Measurements from ENCODE around the gene LSAMP. TPM values are rescaled to one million over a fixed set of nuclear protein-coding genes. Genes with fewer than 3 reads are reported as not detected.
"Not testable (repeated sequence)": the region's sequence is repeated elsewhere in the genome, so short reads cannot be mapped to it uniquely, and the experiment has no call there.

Gene LSAMP
- total RNA-seq, 1 experiment from 2014 or later, result 0.16 TPM

- DNase-seq, result peak; percentile 56
- H3K27me3 ChIP-seq, result no peaks in the 10 kb centered on the region
- no peaks in the 10 kb centered on the region for H3K9me3 ChIP-seq
- H3K4me3 ChIP-seq, result no peak overlapping the region
- no peaks in the 10 kb centered on the region for H3K36me3 ChIP-seq
Observed at GRCh38 chr3:115814778-115815380, 630.4 kb downstream of the LSAMP start.

DNA sequence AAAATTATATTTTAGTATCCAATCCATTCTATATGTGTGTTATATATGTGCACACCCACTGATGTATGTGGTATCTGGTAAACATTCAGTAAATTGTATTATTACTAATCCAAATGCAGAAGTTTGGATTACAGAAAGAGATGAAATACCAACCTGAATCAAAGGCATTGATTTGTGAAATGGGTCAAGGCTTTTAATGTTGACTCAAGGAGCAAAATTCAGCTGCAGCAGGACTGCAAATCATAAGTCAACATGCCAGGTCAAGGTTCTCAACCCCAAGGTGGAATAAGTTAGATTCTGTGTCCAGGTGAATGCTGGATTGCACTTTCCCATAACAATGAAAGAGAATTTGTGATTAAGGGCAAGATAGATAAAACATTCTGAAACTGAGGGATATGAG, 631.3 kb downstream of the LSAMP start:
- Histone ChIP-seq H3K9me3 (no peaks in the 10 kb centered on the region), H3K27me3 (no peaks in the 10 kb centered on the region), H3K36me3 (no peaks in the 10 kb centered on the region), H3K4me3 (no peak overlapping the region)
- DNase-seq, result no peak

DNA sequence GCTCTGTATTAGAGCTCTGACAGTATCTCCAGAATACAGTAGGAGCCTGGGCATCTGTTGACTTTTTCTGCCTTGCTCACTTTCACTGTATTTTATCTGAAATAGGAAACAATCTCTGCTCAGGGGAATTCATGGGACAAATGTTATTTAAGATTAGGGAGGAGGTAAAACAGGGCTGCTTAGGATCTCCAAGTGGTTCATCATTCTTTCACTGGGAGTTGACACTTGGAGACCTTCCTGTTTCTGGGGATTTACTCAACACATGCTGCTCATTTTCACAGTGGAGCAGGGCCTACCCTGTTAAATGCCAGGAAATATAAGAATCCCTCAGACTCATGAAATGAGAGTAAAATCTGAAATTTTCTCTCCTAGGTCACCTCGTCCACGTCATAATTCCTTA, 636.5 kb downstream of the LSAMP start:
- H3K4me3 ChIP-seq, result no peak overlapping the region
- H3K9me3 ChIP-seq, result no peaks in the 10 kb centered on the region
- H3K27me3 ChIP-seq, result no peaks in the 10 kb centered on the region
- no peak for DNase-seq
- no peaks in the 10 kb centered on the region for H3K36me3 ChIP-seq

GRCh38 chr3:115808244-115808643, 637.0 kb downstream of the LSAMP start:
- Histone ChIP-seq H3K4me3 (no peak overlapping the region), H3K27me3 (no peaks in the 10 kb centered on the region), H3K9me3 (no peaks in the 10 kb centered on the region), H3K36me3 (no peaks in the 10 kb centered on the region)
- DNase-seq, result no peak

DNA sequence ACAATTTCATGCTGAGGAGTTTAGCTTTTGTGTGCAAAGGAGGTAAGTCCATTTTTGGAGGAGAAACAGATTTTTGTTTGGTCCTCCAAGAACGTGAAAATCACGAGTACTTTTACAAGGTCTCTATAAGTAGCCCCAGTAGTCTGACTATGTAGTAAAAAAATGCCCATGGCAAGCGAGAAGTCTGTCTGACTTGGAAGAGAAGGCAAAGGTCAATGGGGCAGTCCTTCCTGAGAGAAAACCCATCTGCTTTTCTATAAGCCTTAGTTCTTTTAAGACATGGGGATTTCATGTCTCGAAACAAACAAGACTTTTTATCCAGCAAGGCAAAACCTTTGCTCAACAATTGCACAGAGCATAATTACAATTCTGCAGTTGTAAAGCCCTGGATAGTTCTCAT, 638.8 kb downstream of the LSAMP start:
- H3K9me3 ChIP-seq, result no peaks in the 10 kb centered on the region
- DNase-seq, result peak; percentile 35

DNA sequence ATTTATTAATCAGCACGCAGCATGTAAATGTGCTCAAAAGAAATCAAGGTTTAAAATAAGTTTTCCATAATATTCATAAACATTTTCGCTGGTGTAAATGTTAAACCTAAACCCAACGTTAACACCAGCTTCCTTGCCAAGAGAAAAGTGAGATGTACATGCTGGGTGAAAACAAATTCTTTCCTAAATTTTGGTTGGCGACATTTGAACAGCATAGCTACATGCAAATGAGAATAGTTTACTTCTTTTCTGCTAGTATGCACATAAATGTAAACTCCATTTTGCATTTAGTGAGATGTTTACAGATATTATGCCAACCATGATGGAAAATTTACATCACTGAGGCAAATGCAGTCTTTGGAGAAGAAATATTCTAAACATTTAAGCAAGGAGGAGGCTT, 639.8 kb downstream of the LSAMP start:
- Histone ChIP-seq H3K36me3 (no peaks in the 10 kb centered on the region), H3K4me3 (no peak overlapping the region), H3K9me3 (no peaks in the 10 kb centered on the region), H3K27me3 (no peaks in the 10 kb centered on the region)
- DNase-seq, result no peak

More for the DNA sequence above, 638.8 kb downstream of the LSAMP start:
- no peaks in the 10 kb centered on the region for H3K36me3 ChIP-seq
- no peaks in the 10 kb centered on the region for H3K27me3 ChIP-seq
- H3K4me3 ChIP-seq, result no peak overlapping the region

- H3K9me3 ChIP-seq, result no peaks in the 10 kb centered on the region
- DNase-seq, result no peak
- H3K4me3 ChIP-seq, result no peak overlapping the region
- no peaks in the 10 kb centered on the region for H3K36me3 ChIP-seq
- no peaks in the 10 kb centered on the region for H3K27me3 ChIP-seq
Observed at GRCh38 chr3:115804713-115805119, 640.6 kb downstream of the LSAMP start.

DNA sequence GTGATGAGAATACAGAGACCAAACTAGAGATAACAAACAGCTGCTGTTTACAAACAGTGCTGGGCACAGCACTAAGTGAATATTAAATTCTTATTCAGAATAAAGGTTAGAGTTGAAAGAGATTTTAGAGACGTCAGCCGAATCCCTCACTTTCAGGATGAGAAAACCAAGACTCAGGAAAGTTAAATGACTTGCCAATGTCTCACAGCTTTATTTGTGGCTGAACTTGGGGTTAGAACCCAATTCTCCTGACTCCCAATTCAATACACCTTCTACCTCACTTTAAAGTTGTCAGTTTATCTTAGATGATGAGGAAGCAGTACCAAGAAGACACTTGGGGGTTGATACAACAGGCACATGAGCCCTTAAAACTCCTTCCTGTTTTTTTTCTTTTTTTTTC, 641.1 kb downstream of the LSAMP start:
- no peak for DNase-seq
- no peaks in the 10 kb centered on the region for H3K9me3 ChIP-seq
- no peaks in the 10 kb centered on the region for H3K36me3 ChIP-seq
- H3K4me3 ChIP-seq, result no peak overlapping the region
- H3K27me3 ChIP-seq, result no peaks in the 10 kb centered on the region

GRCh38 chr3:115803661-115804060, 641.6 kb downstream of the LSAMP start:
- H3K36me3 ChIP-seq, result no peaks in the 10 kb centered on the region
- H3K27me3 ChIP-seq, result no peaks in the 10 kb centered on the region
- no peak overlapping the region for H3K4me3 ChIP-seq
- DNase-seq, result no peak
- no peaks in the 10 kb centered on the region for H3K9me3 ChIP-seq

DNA sequence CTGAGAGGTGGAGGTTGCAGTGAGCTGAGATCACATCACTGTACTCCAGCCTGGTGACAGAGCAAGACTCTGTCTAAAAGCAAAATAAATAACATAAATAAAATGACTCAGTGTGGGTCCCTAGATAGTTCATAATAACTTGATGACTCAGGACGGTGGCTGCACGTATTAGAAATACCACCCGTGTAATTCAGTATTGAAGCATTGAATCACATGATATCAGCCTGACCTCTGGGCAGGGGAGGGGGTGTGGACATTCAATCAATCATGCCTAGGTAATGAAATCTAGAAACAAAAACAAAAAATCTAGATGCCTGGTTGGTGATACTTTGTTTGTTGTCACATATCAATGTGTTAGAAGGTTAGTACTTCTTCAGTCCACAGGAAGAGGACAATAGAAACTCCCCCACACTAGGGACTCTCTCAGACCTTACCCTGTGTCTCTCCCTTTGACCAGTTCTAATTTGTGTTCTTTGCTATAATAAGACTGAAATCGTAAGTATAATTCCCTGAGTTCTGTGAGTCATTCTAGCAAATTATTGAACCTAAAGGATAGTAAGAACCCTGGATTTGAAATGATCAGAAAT, 644.7 kb downstream of the LSAMP start:
- Histone ChIP-seq H3K4me3 (no peak overlapping the region), H3K27me3 (no peaks in the 10 kb centered on the region)
- peak; percentile 73 for DNase-seq

GRCh38 chr3:115800065-115800464, 645.2 kb downstream of the LSAMP start:
- H3K36me3 ChIP-seq, H3K9me3 ChIP-seq, H3K27me3 ChIP-seq: not testable (repeated sequence)

More for the DNA sequence above, 644.7 kb downstream of the LSAMP start:
- H3K9me3 ChIP-seq, result no peaks in the 10 kb centered on the region
- H3K36me3 ChIP-seq, result no peaks in the 10 kb centered on the region

DNA sequence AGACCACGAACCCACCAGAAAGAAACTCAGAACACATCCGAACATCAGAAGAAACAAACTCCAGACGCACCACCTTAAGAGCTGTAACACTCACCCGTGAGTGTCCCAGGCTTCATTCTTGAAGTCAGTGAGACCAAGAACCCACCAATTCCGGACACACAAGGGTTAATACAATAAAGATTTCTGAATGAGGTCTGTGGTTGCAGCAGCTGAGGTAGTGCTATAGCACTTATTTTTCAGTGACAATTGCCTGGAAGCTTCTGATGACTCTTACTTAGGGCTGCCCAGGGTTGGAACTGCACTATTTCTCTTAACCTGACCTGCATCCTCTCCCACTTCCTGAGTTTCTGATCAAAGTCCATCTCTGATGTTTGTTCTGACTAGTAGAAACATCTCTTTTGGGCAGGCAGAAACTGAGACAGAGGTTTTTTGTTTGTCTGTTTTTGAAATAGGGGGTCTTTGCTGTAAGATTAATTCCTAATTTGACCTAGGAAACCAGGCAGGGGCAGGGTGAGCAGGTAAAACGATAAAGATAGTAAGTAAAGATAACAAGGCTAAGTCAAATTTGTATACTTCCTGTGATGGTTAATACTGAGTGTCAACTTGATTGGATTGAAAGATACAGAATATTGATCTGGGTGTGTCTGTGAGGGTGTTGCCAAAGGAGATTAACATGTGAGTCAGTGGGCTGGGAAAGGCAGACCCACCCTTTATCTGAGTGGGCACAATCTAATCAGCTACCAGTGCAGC, 652.9 kb downstream of the LSAMP start:
- no peaks in the 10 kb centered on the region for H3K36me3 ChIP-seq
- H3K9me3 ChIP-seq, result peaks cover 4% of the 10 kb centered on the region
- H3K4me3 ChIP-seq, result no peak overlapping the region
- H3K27me3 ChIP-seq, result no peaks in the 10 kb centered on the region
- no peak for DNase-seq

More at GRCh38 chr3:115800065-115800464, 645.2 kb downstream of the LSAMP start:
- not testable (repeated sequence) for H3K4me3 ChIP-seq, DNase-seq

DNA sequence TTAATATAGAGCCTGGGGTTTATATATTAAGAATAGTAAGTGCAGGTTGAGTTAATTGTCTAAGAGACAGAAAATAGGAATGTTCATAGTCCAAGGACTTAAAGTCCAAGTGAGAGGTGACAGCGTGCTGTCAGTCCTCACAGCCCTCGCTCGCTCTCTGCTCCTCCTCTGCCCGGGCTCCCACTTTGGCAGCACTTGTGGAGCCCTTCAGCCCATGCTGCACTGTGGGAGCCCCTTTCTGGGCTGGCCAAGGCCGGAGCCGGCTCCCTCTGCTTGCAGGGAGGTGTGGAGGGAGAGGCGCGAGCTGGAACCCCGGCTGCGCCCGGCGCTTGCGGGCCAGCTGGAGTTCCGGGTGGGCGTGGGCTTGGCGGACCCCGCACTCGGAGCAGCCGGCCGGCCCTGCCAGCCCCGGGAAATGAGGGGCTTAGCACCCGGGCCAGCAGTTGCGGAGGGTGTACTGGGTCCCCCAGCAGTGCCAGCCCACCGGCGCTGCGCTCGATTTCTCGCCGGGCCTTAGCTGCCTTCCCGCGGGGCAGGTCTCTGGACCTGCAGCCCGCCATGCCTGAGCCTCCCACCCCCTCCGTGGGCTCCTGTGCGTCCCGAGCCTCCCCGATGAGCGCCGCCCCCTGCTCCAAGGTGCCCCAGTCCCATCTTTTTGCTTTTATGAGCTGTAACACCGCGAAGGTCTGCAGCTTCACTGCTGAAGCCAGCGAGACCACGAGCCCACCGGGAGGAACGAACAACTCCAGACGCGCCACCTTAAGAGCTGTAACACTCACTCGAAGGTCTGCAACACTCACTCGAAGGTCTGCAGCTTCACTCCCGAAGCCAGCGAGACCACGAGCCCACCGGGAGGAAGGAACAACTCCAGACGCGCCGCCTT, 653.8 kb downstream of the LSAMP start:
- not testable (repeated sequence) for H3K36me3 ChIP-seq, DNase-seq, H3K9me3 ChIP-seq, H3K4me3 ChIP-seq, H3K27me3 ChIP-seq

DNA sequence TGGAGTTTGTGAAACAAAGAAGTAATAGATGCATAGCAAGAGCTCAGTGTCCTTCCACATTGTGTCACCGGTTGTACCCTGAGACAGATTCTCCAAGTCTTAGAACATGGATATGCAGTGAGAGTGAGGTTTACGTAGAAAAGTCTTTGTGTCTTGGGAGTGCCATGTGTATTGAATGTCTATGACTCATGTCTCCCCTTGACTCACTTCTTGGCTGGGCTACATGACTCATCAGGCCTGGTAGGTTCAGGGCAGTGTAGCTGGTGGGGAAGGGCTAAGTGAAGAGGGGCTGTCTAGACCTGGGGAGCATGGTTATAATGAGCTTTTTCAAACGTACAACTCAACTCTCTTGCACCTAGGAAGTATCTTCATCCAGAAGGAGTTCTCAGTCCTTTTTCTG, 654.5 kb downstream of the LSAMP start:
- H3K4me3 ChIP-seq, result no peak overlapping the region
- H3K9me3 ChIP-seq, result peaks cover 4% of the 10 kb centered on the region
- DNase-seq, result peak; percentile 91
- no peaks in the 10 kb centered on the region for H3K27me3 ChIP-seq
- H3K36me3 ChIP-seq, result no peaks in the 10 kb centered on the region

DNA sequence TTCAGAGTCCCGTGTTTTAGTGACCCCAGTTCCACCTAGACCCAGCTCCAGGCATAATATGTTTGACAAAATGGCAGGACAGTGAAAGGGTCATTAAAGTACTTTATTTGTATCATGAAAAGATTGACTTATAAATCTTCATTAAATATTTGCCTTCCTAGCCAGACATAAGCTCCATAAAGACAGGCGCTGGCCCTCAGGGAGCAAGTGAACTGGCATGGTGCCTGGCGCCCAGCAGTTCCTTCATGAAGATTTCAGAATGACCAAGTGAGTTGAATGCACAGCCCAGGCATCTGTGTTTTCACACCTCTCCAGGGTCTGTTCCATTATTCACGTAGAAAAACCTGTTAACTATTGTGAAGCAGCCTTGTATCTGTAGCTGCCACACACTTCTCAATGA, 655.8 kb downstream of the LSAMP start:
- DNase-seq, result no peak
- peaks cover 4% of the 10 kb centered on the region for H3K9me3 ChIP-seq
- H3K36me3 ChIP-seq, result no peaks in the 10 kb centered on the region
- no peak overlapping the region for H3K4me3 ChIP-seq
- H3K27me3 ChIP-seq, result no peaks in the 10 kb centered on the region

- H3K9me3 ChIP-seq, result peaks cover 4% of the 10 kb centered on the region
- peak; percentile 80 for DNase-seq
- no peaks in the 10 kb centered on the region for H3K36me3 ChIP-seq
- H3K4me3 ChIP-seq, result no peak overlapping the region
- no peaks in the 10 kb centered on the region for H3K27me3 ChIP-seq
Observed at GRCh38 chr3:115788921-115789470, 656.3 kb downstream of the LSAMP start.

GRCh38 chr3:115787818-115788217, 657.5 kb downstream of the LSAMP start:
- no peak for DNase-seq
- Histone ChIP-seq H3K9me3 (peaks cover 4% of the 10 kb centered on the region), H3K27me3 (no peaks in the 10 kb centered on the region), H3K36me3 (no peaks in the 10 kb centered on the region), H3K4me3 (no peak overlapping the region)

Measured in MG63 (cell line).